Activated CD4-positive, alpha-beta memory T cell treated with anti-CD3 and anti-CD28 coated beads for 36 hours (primary cell): Measurements from ENCODE around the gene SPIN4. TPM values are rescaled to one million over a fixed set of nuclear protein-coding genes. Genes with fewer than 3 reads are reported as not detected.
A peak's percentile ranks its signal among the peaks of the same experiment; 100 is the strongest.
"Not testable (repeated sequence)": the region's sequence is repeated elsewhere in the genome, so short reads cannot be mapped to it uniquely, and the experiment has no call there.

Experiments
- CTCF ChIA-PET: fragments of 350-600 bp; sonication (Branson Sonifier 250); formaldehyde crosslinking; loops from one replicate; lab custom pipeline; 2021; ENCODE audit warnings: antibody characterized with exemption, inconsistent platforms; lab: Charles Lee
- POLR2A ChIA-PET: fragments of 350-600 bp; sonication (Branson Sonifier 250); formaldehyde crosslinking; loops from one replicate; lab custom pipeline; 2021; ENCODE audit warnings: antibody characterized with exemption; lab: Charles Lee
- DNase-seq: peaks from one replicate; pipeline ENCODE4 v3.0.0-alpha.2; 2020
- H3K27ac Mint-ChIP-seq: one replicate; pipeline ENCODE4 v1.8.0; 2021; ENCODE audit warnings: mixed read lengths
- H3K27me3 Mint-ChIP-seq: one replicate; pipeline ENCODE4 v1.8.0; 2021; ENCODE audit warnings: mixed read lengths
- H3K36me3 Mint-ChIP-seq: one replicate; pipeline ENCODE4 v1.8.0; 2021; ENCODE audit warnings: mixed read lengths
- H3K4me1 Mint-ChIP-seq: one replicate; pipeline ENCODE4 v1.8.0; 2021; ENCODE audit warnings: low read depth, mixed read lengths
- H3K4me3 Mint-ChIP-seq: one replicate; pipeline ENCODE4 v1.8.0; 2021; ENCODE audit warnings: mild to moderate bottlenecking, mixed read lengths
- H3K9me3 Mint-ChIP-seq: one replicate; pipeline ENCODE4 v1.8.0; 2021; ENCODE audit warnings: mixed read lengths
- intact Hi-C: fragments of 100-400 bp; cut with micrococcal nuclease; formaldehyde crosslinking; loops from one replicate; pipeline ENCODE4 v1.15.1; 2023
- total RNA-seq, 2 experiments: library from RNA; stranded (reverse); gene quantifications; one replicate each; pipeline ENCODE4 v1.2.3, GENCODE V29; 2021

The SPIN4 gene
- total RNA-seq: 1 to 10 TPM; 4.4 to 4.5 TPM

DNA sequence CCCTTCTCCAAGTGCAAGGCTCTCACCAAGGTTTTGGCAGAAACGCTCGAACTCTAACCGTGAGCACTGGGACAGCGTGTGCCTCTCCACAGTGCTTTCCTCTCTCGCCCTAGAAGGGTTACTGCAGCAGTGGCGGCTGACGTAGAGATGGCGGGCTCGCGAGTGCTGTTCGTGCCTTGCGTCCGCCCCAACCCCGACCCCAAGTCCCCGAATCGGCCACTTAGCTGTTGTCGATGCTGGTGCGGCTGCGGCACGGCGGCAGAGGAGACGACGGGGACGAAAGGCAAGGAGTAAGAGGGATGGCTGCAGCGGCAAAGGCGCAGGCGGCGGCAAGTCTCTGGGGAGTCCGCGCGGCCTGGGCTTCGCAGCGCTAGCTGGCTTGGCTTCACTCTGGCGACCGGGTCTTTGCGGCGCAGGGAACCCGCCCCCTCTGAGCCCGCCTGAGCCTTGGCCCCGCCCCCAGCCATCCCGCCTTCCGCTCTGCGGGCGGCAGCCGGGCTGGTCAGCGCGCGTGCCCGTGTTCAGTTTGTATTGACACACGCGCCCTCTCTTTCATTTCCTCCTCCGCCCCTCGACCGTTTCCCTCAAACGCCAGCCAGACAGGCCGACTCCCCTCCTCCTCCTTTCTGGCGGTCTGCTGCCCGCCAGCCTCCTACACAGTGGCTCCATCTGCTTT, at the start of gene SPIN4:
Gene SPIN4 (minus strand): TSS at position 392 of the 676 bp plus-strand sequence. CDS start 513 bp downstream, outside the sequence.
- ChIA-PET CTCF (no interaction called here), POLR2A (no interaction called here)
- Mint-ChIP-seq H3K27ac (peak within 1 kb of the TSS; percentile 23), H3K4me1 (peaks cover 10% of the 10 kb centered on the region), H3K4me3 (peak within 1 kb of the TSS; percentile 86), H3K27me3 (no peaks in the 10 kb centered on the region), H3K9me3 (no peaks in the 10 kb centered on the region), H3K36me3 (no peaks in the 10 kb centered on the region)
- DNase-seq: peak; percentile 79
- intact Hi-C loops: loop anchor here (1.0 to 10.0 kb wide), 2 partner anchors 209 to 404 kb away; a partner anchor contains a TSS

DNA sequence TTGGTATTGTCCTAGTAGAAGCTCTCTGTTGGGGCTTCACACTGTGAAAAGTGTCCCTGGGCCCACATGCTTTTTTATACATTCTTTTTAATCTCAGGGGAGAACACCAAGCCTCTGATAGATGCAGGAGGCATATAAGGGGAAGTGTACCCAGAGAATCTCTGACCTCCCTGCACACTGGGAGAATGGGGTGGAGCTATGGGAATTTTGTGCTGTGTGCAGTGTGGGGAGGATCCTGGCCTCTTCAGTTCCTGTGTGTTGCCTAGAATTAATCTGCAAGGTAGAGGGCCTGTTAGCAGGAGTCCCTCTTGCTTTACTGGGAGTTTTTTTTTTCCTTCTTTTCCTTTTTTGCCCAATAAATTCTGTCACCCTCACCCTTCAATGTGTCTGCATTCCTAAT, 49.2 kb upstream of the SPIN4 start:
- CTCF ChIA-PET: no interaction called here
- Mint-ChIP-seq H3K4me1 (no peaks in the 10 kb centered on the region), H3K27me3 (no peaks in the 10 kb centered on the region), H3K4me3 (no peak overlapping the region), H3K36me3 (no peaks in the 10 kb centered on the region), H3K27ac (no peak overlapping the region), H3K9me3 (peaks cover 2% of the 10 kb centered on the region)
- POLR2A ChIA-PET: no interaction called here
- DNase-seq: no peak
- intact Hi-C loops: no loop called here

DNA sequence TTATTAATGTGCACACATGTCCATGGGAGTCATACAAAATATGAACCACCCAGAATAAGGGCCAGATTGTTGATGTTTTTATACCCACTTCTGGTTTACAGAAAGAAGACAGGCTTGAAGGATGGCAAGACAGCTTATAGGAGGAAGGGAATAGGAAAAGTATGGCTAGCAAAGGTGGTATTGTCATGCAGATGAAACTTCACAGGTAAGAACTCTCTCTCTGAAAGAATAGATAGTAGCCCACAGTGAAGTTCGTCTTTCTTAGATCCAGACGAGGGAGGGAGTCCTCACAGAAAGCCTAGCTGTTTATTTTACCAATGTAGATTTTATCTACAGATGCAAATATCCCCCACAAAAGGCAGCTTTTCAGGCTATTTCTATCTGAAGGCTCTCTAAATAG, 43.7 kb upstream of the SPIN4 start:
- ChIA-PET CTCF (no interaction called here), POLR2A (no interaction called here)

GRCh38 chrX:63393094-63393493, 42.0 kb upstream of the SPIN4 start:
- intact Hi-C loops, CTCF ChIA-PET: not testable (repeated sequence)

More for the DNA sequence above, 43.7 kb upstream of the SPIN4 start:
- Mint-ChIP-seq H3K27ac (no peak overlapping the region), H3K36me3 (no peaks in the 10 kb centered on the region), H3K4me1 (no peaks in the 10 kb centered on the region), H3K27me3 (no peaks in the 10 kb centered on the region), H3K4me3 (no peak overlapping the region), H3K9me3 (no peaks in the 10 kb centered on the region)
- intact Hi-C loops: no loop called here
- DNase-seq: no peak

DNA sequence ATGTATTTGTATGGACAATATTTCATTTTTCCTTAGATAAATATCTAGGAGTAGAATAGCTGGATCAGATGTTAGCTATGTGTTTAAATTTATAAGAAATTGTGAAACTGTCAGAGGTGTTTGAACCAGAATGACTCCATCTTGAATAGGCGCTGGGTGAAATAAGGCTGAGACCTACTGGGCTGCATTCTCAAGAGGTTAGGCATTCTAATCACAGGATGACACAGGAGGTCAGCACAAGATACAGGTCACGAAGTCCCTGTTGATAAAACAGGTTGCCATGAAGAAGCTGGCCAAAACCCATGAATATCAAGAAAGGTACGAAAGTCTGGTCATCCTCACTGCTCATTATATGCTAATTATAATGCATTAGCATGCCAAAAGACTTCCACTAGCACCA, 36.3 kb upstream of the SPIN4 start:
- Mint-ChIP-seq H3K27me3 (no peaks in the 10 kb centered on the region), H3K4me3 (no peak overlapping the region), H3K9me3 (no peaks in the 10 kb centered on the region), H3K27ac (no peak overlapping the region), H3K36me3 (no peaks in the 10 kb centered on the region), H3K4me1 (no peaks in the 10 kb centered on the region)
- ChIA-PET CTCF (no interaction called here), POLR2A (no interaction called here)
- no peak for DNase-seq
- intact Hi-C loops: no loop called here

More at GRCh38 chrX:63393094-63393493, 42.0 kb upstream of the SPIN4 start:
- H3K27ac Mint-ChIP-seq, DNase-seq, H3K4me1 Mint-ChIP-seq, H3K9me3 Mint-ChIP-seq, POLR2A ChIA-PET, H3K4me3 Mint-ChIP-seq, H3K36me3 Mint-ChIP-seq, H3K27me3 Mint-ChIP-seq: not testable (repeated sequence)

DNA sequence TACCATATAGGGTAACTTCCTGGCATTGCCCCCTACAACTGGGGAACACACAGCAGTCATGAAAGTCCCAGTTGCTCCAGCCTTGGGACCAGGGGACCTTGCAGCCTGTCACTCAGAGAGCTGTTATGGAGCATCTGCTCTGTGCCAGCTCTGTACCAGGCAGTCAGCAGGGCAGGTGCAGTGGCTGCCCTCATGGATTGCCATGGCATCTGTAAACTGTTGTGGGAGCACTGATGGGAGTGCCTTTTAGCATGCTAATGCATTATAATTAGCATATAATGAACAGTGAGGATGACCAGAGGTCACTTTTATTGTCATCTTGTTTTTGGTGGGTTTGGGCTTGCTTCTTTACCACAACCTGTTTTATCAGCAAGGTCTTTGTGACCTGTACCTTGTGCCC, 33.1 kb upstream of the SPIN4 start:
- POLR2A ChIA-PET: not testable (repeated sequence)

GRCh38 chrX:63373012-63373411, 21.9 kb upstream of the SPIN4 start:
- intact Hi-C loops, H3K4me1 Mint-ChIP-seq, H3K27me3 Mint-ChIP-seq, H3K4me3 Mint-ChIP-seq, H3K9me3 Mint-ChIP-seq, CTCF ChIA-PET, DNase-seq, H3K27ac Mint-ChIP-seq, POLR2A ChIA-PET, H3K36me3 Mint-ChIP-seq: not testable (repeated sequence)

More for the DNA sequence above, 33.1 kb upstream of the SPIN4 start:
- H3K4me1 Mint-ChIP-seq, intact Hi-C loops, CTCF ChIA-PET, H3K36me3 Mint-ChIP-seq, H3K9me3 Mint-ChIP-seq, H3K27ac Mint-ChIP-seq, H3K27me3 Mint-ChIP-seq, H3K4me3 Mint-ChIP-seq, DNase-seq: not testable (repeated sequence)

- POLR2A ChIA-PET, H3K27ac Mint-ChIP-seq, DNase-seq, H3K27me3 Mint-ChIP-seq, intact Hi-C loops, CTCF ChIA-PET, H3K4me3 Mint-ChIP-seq, H3K36me3 Mint-ChIP-seq, H3K4me1 Mint-ChIP-seq: not testable (repeated sequence)
- H3K9me3 Mint-ChIP-seq: peaks cover 16% of the 10 kb centered on the region
Observed at GRCh38 chrX:63367699-63368098, 16.6 kb upstream of the SPIN4 start.

DNA sequence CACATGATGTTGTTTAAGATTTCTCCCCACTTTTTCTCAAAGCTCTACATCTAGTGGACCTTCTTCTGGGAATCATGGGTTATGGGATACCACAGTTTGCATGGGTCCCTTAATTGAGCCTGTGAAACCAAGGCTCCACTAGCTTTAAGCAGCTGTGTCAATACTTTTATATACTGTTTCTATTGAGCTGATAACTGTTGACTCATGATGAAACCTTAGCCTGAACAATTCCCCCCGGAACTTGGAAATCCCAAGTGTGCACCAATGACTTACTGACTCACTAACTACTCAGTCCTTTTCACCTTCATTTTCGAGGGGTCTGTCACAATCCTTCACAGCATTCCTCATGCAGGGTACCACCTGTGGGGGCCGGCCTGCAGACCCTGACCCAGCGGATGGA, 12.7 kb upstream of the SPIN4 start:
- Mint-ChIP-seq H3K4me1 (no peaks in the 10 kb centered on the region), H3K9me3 (peaks cover 14% of the 10 kb centered on the region), H3K36me3 (peaks cover 4% of the 10 kb centered on the region), H3K27me3 (no peaks in the 10 kb centered on the region), H3K4me3 (no peak overlapping the region), H3K27ac (no peak overlapping the region)
- intact Hi-C loops: no loop called here
- POLR2A ChIA-PET: no interaction called here
- no peak for DNase-seq
- CTCF ChIA-PET: no interaction called here

GRCh38 chrX:63361494-63361893, 10.4 kb upstream of the SPIN4 start:
- Mint-ChIP-seq H3K4me1 (no peaks in the 10 kb centered on the region), H3K36me3 (peaks cover 4% of the 10 kb centered on the region)

DNA sequence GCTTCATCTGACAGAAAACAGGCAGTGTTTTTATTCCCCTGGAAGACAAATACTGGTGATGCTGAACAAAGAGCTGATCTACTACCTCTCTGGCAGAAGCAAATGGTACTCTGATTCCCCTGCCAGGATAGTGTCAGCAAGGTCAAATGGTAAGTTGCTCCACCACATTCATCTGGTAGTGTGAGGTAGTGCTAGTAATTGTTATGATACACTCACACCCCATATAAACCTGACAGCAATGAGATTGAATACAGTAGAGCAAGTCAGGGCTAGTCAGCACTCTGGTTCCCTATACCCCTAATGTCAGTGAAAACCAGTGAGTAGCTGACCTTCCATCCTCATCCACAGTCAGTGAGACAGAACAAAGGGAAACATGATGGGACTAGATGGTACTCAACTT, 3.4 kb upstream of the SPIN4 start:
- Mint-ChIP-seq H3K27me3 (no peaks in the 10 kb centered on the region), H3K4me3 (no peak overlapping the region), H3K9me3 (no peaks in the 10 kb centered on the region), H3K27ac (no peak overlapping the region), H3K4me1 (peaks cover 7% of the 10 kb centered on the region), H3K36me3 (no peaks in the 10 kb centered on the region)
- intact Hi-C loops: loop anchor here (10.0 kb wide), 1 partner anchor 400 kb away; a partner anchor contains a TSS
- ChIA-PET CTCF (no interaction called here), POLR2A (no interaction called here)
- no peak for DNase-seq

More at GRCh38 chrX:63361494-63361893, 10.4 kb upstream of the SPIN4 start:
- Mint-ChIP-seq H3K27me3 (no peaks in the 10 kb centered on the region), H3K4me3 (no peak overlapping the region), H3K9me3 (peaks cover 14% of the 10 kb centered on the region), H3K27ac (no peak overlapping the region)
- no peak for DNase-seq
- ChIA-PET POLR2A (no interaction called here), CTCF (no interaction called here)
- intact Hi-C loops: no loop called here

GRCh38 chrX:63350465-63350877, 661 bp downstream of the SPIN4 start:
- Mint-ChIP-seq H3K27ac (no peak overlapping the region), H3K36me3 (no peaks in the 10 kb centered on the region), H3K27me3 (no peaks in the 10 kb centered on the region), H3K9me3 (no peaks in the 10 kb centered on the region), H3K4me1 (peaks cover 10% of the 10 kb centered on the region), H3K4me3 (peak overlapping the region; percentile 86)
- DNase-seq: peak; percentile 25
- intact Hi-C loops: loop anchor here (10.0 kb wide), 1 partner anchor 404 kb away; a partner anchor contains a TSS
- CTCF ChIA-PET: no interaction called here
- POLR2A ChIA-PET: no interaction called here

DNA sequence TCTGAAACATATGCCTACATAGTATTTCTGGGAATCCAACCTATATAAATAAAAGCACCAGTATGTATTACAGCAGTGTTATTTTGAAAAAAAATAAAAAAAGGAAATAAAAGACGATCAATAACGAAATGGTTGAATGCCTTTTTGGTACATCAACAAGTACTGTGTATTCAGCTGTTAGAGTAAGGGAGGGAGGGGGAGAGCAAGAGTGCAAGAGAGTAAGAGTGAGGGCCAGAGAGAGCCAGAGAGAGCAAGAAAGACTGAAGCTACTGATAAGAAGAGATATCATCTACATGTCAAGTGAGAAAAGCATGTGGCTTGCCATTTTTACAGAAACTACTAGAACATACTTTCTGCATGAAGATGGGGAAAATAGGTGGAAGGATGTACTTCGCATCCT, 1.8 kb downstream of the SPIN4 start:
- intact Hi-C loops: no loop called here
- POLR2A ChIA-PET: no interaction called here
- H3K4me1 Mint-ChIP-seq: peaks cover 10% of the 10 kb centered on the region
- H3K4me3 Mint-ChIP-seq: peak overlapping the region; percentile 32
- CTCF ChIA-PET: no interaction called here
- H3K27me3 Mint-ChIP-seq: no peaks in the 10 kb centered on the region
- H3K27ac Mint-ChIP-seq: no peak overlapping the region
- DNase-seq: no peak
- no peaks in the 10 kb centered on the region for H3K9me3 Mint-ChIP-seq
- H3K36me3 Mint-ChIP-seq: no peaks in the 10 kb centered on the region
